BE2C (cell line): ENCODE data around the gene TMEM151B.
"Not testable (repeated sequence)": the region's sequence is repeated elsewhere in the genome, so short reads cannot be mapped to it uniquely, and the experiment has no call there.

ENCODE experiments used
- DNase-seq: peaks from one replicate; pipeline ENCODE4 v3.0.0-alpha.2; 2020
- H3K27me3 ChIP-seq: fragments of 250-450 bp; sonication (Bioruptor Pico); 2 replicates; pipeline ENCODE4 v1.5.1; 2020; ENCODE audit warnings: mild to moderate bottlenecking
- H3K36me3 ChIP-seq: fragments of 250-450 bp; sonication (Bioruptor Pico); 2 replicates; pipeline ENCODE4 v1.5.1; 2020; ENCODE audit warnings: mild to moderate bottlenecking
- H3K4me1 ChIP-seq: fragments of 250-450 bp; sonication (Bioruptor Pico); 2 replicates; pipeline ENCODE4 v1.5.1; 2020
- H3K4me3 ChIP-seq: 2 replicates; pipeline ENCODE4 v1.5.1; 2011; ENCODE audit warnings: low read depth, low read length
- H3K9me3 ChIP-seq: fragments of 250-450 bp; sonication (Bioruptor Pico); 2 replicates; pipeline ENCODE4 v1.5.1; 2020
- CTCF ChIP-seq: IDR thresholded peaks from 2 replicates; pipeline ENCODE4 v1.5.1; 2012; ENCODE audit warnings: mild to moderate bottlenecking, low read depth, low read length

Gene TMEM151B

GRCh38 chr6:44227148-44227793, 43.0 kb upstream of the TMEM151B start:
- peaks cover 34% of the 10 kb centered on the region for H3K36me3 ChIP-seq
- H3K4me1 ChIP-seq: peaks cover 24% of the 10 kb centered on the region
- no peaks in the 10 kb centered on the region for H3K9me3 ChIP-seq
- no peaks in the 10 kb centered on the region for H3K27me3 ChIP-seq
- no peak for DNase-seq
- H3K4me3 ChIP-seq: peak overlapping the region; percentile 45; the same call in 1 of the 2 replicates
- no peak; the same call in 1 of the 2 replicates for TF ChIP-seq CTCF

GRCh38 chr6:44228031-44228430, 42.2 kb upstream of the TMEM151B start:
- no peak for TF ChIP-seq CTCF
- peaks cover 19% of the 10 kb centered on the region for H3K4me1 ChIP-seq
- no peak overlapping the region for H3K4me3 ChIP-seq
- H3K9me3 ChIP-seq: no peaks in the 10 kb centered on the region
- DNase-seq: no peak
- no peaks in the 10 kb centered on the region for H3K27me3 ChIP-seq
- peaks cover 42% of the 10 kb centered on the region for H3K36me3 ChIP-seq

GRCh38 chr6:44228433-44228832, 41.8 kb upstream of the TMEM151B start:
- Histone ChIP-seq H3K9me3 (no peaks in the 10 kb centered on the region), H3K4me1 (peaks cover 19% of the 10 kb centered on the region), H3K27me3 (no peaks in the 10 kb centered on the region), H3K36me3 (peaks cover 46% of the 10 kb centered on the region), H3K4me3 (no peak overlapping the region)
- TF ChIP-seq CTCF: no peak
- no peak for DNase-seq

- peaks cover 50% of the 10 kb centered on the region for H3K36me3 ChIP-seq
- DNase-seq: no peak
- H3K4me3 ChIP-seq: no peak overlapping the region
- H3K4me1 ChIP-seq: peaks cover 23% of the 10 kb centered on the region
- TF ChIP-seq CTCF: no peak
- no peaks in the 10 kb centered on the region for H3K9me3 ChIP-seq
- no peaks in the 10 kb centered on the region for H3K27me3 ChIP-seq
Measured at GRCh38 chr6:44228836-44229235, 41.4 kb upstream of the TMEM151B start.

GRCh38 chr6:44229376-44230033, 40.7 kb upstream of the TMEM151B start:
- TF ChIP-seq CTCF: no peak
- H3K36me3 ChIP-seq: peaks cover 54% of the 10 kb centered on the region
- no peak for DNase-seq
- no peaks in the 10 kb centered on the region for H3K9me3 ChIP-seq
- no peaks in the 10 kb centered on the region for H3K27me3 ChIP-seq
- H3K4me1 ChIP-seq: peaks cover 30% of the 10 kb centered on the region
- H3K4me3 ChIP-seq: no peak overlapping the region

GRCh38 chr6:44230034-44230675, 40.1 kb upstream of the TMEM151B start:
- Histone ChIP-seq H3K4me3 (no peak overlapping the region), H3K4me1 (peaks cover 36% of the 10 kb centered on the region), H3K36me3 (peaks cover 61% of the 10 kb centered on the region), H3K27me3 (no peaks in the 10 kb centered on the region), H3K9me3 (no peaks in the 10 kb centered on the region)
- no peak for TF ChIP-seq CTCF
- no peak for DNase-seq

GRCh38 chr6:44231426-44231825, 38.8 kb upstream of the TMEM151B start:
- not testable (repeated sequence) for DNase-seq, H3K27me3 ChIP-seq, H3K9me3 ChIP-seq, H3K4me3 ChIP-seq
- peaks cover 37% of the 10 kb centered on the region for H3K4me1 ChIP-seq
- H3K36me3 ChIP-seq: peaks cover 67% of the 10 kb centered on the region
